ENCODE data around the gene PAX6. TPM values are rescaled to one million over a fixed set of nuclear protein-coding genes. Genes with fewer than 3 reads are reported as not detected.

PAX6 gene
- total and polyA plus RNA-seq, 12 donors = 0.01 TPM; not detected in 11

DNA sequence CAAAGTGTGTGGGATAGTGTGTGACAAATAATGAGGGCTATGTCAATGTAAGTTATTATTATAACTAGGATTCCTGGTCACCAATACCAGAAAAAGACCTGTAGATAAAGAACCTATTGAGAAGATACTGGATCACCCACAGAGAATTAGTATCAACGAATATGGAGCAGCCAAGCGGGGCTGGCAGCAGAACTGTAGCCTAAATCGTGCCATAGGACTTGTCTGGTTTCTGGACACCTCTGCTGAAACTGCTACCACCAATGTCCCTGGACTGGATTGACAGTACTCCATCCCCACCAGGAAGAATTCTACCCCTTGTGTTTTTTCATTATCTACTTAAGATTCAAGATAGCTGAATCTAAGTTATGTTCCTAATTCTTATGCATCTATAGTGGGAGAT, 30.3 kb upstream of the PAX6 start:
- ATAC-seq = no peak
- Histone ChIP-seq H3K9me3 (no peaks in the 10 kb centered on the region), H3K36me3 (no peaks in the 10 kb centered on the region), H3K4me3 (no peak overlapping the region), H3K27ac (no peak overlapping the region), H3K27me3 (peaks cover 0 to 91% (median 75%) of the 10 kb centered on the region in 7 donors), H3K4me1 (no peaks in the 10 kb centered on the region)
- intact Hi-C loops (cut with DNase I) = no loop called here
- TF ChIP-seq, protein P1, sequence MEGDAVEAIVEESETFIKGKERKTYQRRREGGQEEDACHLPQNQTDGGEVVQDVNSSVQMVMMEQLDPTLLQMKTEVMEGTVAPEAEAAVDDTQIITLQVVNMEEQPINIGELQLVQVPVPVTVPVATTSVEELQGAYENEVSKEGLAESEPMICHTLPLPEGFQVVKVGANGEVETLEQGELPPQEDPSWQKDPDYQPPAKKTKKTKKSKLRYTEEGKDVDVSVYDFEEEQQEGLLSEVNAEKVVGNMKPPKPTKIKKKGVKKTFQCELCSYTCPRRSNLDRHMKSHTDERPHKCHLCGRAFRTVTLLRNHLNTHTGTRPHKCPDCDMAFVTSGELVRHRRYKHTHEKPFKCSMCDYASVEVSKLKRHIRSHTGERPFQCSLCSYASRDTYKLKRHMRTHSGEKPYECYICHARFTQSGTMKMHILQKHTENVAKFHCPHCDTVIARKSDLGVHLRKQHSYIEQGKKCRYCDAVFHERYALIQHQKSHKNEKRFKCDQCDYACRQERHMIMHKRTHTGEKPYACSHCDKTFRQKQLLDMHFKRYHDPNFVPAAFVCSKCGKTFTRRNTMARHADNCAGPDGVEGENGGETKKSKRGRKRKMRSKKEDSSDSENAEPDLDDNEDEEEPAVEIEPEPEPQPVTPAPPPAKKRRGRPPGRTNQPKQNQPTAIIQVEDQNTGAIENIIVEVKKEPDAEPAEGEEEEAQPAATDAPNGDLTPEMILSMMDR (IDR thresholded peaks at IDR 0.05) = no peak
- DNase-seq = no peak
- WGBS, 2 donors = 73 to 82% methylated on average over 3 of the region's 3 CpGs

DNA sequence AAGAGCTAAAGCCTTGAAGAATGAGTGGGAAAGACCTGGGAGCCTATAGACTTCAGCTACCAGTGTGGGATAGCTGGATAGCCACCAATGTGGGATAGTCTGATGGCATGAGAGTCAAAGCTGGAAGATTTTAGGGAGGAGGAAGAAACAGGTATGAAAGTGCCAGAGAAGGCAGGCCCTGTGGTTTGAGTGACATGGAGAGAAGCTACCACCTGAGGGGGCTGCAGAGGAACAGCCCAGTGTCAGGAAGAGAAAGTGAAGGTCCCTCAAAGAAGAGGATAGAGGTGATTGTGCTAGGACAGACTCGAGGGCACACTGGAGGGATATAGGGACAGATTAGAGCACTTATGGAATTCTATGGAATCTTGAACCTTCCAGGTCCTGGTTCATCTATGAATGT, 23.1 kb upstream of the PAX6 start:
- WGBS, 2 donors = 28 to 30% methylated on average over 1 of the region's 1 CpG
- H3K27ac ChIP-seq = no peak overlapping the region
- TF ChIP-seq, protein P1 (IDR thresholded peaks at IDR 0.05) = no peak
- no peaks in the 10 kb centered on the region for H3K4me1 ChIP-seq
- H3K36me3 ChIP-seq = no peaks in the 10 kb centered on the region
- no peaks in the 10 kb centered on the region for H3K9me3 ChIP-seq
- no peak overlapping the region for H3K4me3 ChIP-seq
- no peak for DNase-seq
- ATAC-seq = no peak
- H3K27me3 ChIP-seq = peaks cover 0 to 100% (median 96%) of the 10 kb centered on the region in 7 donors
- intact Hi-C loops (cut with DNase I) = no loop called here

DNA sequence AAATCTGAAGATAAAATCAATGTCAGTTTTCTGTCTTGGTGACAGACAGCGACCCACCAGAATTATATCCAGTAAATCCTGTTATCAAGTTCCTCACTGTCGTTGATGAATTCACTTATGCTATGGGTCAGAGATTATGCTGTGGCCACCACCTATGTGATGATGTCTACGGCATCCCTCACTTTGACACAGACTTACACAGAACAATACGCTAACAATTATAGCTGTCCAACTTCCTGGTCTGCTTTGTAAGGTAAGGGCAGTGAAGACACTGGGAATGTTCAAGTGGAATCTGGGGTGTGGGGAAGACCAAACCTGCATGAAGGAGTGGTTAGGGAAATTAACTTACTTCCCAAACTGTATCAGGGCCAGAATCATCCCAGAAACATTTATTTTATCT, 19.3 kb upstream of the PAX6 start:
- H3K27ac ChIP-seq = no peak overlapping the region
- intact Hi-C loops (cut with DNase I) = no loop called here

DNA sequence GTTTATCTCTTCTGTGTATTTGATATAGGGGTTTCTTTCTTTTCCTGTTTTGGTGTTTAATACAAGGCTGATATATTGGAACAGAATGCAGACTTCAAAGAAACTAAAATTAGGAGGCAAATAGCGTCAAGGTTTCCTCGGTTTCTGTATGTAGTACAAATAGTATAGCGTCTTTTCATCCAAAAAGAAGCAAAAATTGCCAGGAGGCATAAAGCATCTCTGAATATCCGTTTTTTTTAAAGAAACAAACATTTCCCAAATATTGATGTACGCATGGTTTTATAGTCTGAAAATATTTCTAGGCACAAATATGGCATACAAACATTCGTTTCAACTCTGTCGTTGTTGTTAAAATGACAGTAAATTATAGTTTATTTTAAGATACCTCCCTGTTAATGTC, 17.1 kb upstream of the PAX6 start:
- H3K4me1 ChIP-seq = peaks cover 0 to 20% (median 5%) of the 10 kb centered on the region in 9 donors

More for the DNA sequence above, 19.3 kb upstream of the PAX6 start:
- ATAC-seq (no peak), DNase-seq (no peak)
- WGBS, 2 donors = 67 to 71% methylated on average over 4 of the region's 4 CpGs
- H3K27me3 ChIP-seq = peaks cover 21 to 100% (median 99%) of the 10 kb centered on the region in 7 donors
- peaks cover 0 to 17% (median 4%) of the 10 kb centered on the region in 9 donors for H3K4me1 ChIP-seq
- TF ChIP-seq, protein P1 (IDR thresholded peaks at IDR 0.05) = no peak
- H3K9me3 ChIP-seq = no peaks in the 10 kb centered on the region
- no peak overlapping the region for H3K4me3 ChIP-seq
- H3K36me3 ChIP-seq = no peaks in the 10 kb centered on the region

More for the DNA sequence above, 17.1 kb upstream of the PAX6 start:
- peaks cover 43 to 100% (median 99%) of the 10 kb centered on the region in 7 donors for H3K27me3 ChIP-seq
- H3K4me3 ChIP-seq = no peak overlapping the region
- no peak overlapping the region for H3K27ac ChIP-seq
- no peaks in the 10 kb centered on the region for H3K9me3 ChIP-seq
- no peaks in the 10 kb centered on the region for H3K36me3 ChIP-seq
- intact Hi-C loops (cut with DNase I) = no loop called here
- no peak for ATAC-seq
- TF ChIP-seq, protein P1 (IDR thresholded peaks at IDR 0.05) = no peak
- no peak for DNase-seq
- 26% methylated on average over 7 of the region's 7 CpGs for WGBS, 2 donors
